K562 (cell line): Measurements from ENCODE around the gene NAA80. TPM values are rescaled to one million over a fixed set of nuclear protein-coding genes. Genes with fewer than 3 reads are reported as not detected.

Source experiments
- ATAC-seq: fragments of 200-7000 bp; cut with Tn5 transposase; 3 replicates; pipeline ENCODE4 v1.9.1; 2020; ENCODE audit warnings: moderate library complexity
- BruUV-seq: library from RNA; stranded (reverse); fragments of 400-500 nt; replicated peaks from 2 replicates; lab custom pipeline; 2021; lab: Mats Ljungman, UMichigan
- CTCF ChIA-PET: fragments of 300-600 bp; formaldehyde crosslinking; extraction: SDS; loops from one replicate; lab custom pipeline; 2021; ENCODE audit warnings: low intra/inter-chr PET ratio; lab: Yijun Ruan, JAX
- POLR2A ChIA-PET: fragments of 300-600, 350-650 bp; sonication (Branson Sonifier 250); formaldehyde crosslinking; extraction: SDS; loops from one replicate; lab custom pipeline; 2021; ENCODE audit warnings: antibody characterized with exemption, inconsistent platforms; lab: Yijun Ruan, JAX
- DNase-seq, 4 experiments: peaks; one replicate each; pipeline versions ENCODE4 v3.0.0 to v3.0.0-alpha.2; 2011 to 2018; ENCODE audit warnings: low spot score in 3 of 4, mixed read lengths in 3 of 4; ENCODE audit errors: extremely low read depth in 1 of 4
- FAIRE-seq: peaks from 2 replicates; lab custom pipeline; 2011; peaks lifted over from hg19 to GRCh38; lab: Jason Lieb, UNC
- H2AFZ ChIP-seq: 2 replicates; pipeline ENCODE4 v1.6.0; 2011; ENCODE audit warnings: low read depth, low read length, control low read depth, inconsistent platforms
- H3K27ac ChIP-seq: fragments of 200-600 bp; 3 replicates; pipeline ENCODE4 v1.8.0; 2011; ENCODE audit warnings: low read depth, mild to moderate bottlenecking, control low read depth, inconsistent platforms, low read length, moderate library complexity, mixed read lengths; ENCODE audit errors: extremely low read depth
- H3K27me3 ChIP-seq, 2 experiments: fragments of 300-600 bp in 1 of 2; 2 replicates in 1 of 2; 3 replicates in 1 of 2; pipeline versions ENCODE4 v1.6.0 to v1.8.0; 2011; ENCODE audit warnings: inconsistent platforms in 2 of 2, low read length in 2 of 2, mild to moderate bottlenecking in 1 of 2, mixed read lengths in 1 of 2, moderate library complexity in 1 of 2; ENCODE audit not compliant: control insufficient read depth in 2 of 2, insufficient read depth in 2 of 2
- H3K36me3 ChIP-seq: fragments of 300-600 bp; 3 replicates; pipeline ENCODE4 v1.8.0; 2011; ENCODE audit warnings: mild to moderate bottlenecking, low read length, inconsistent platforms; ENCODE audit not compliant: control insufficient read depth, insufficient read depth
- H3K4me1 ChIP-seq, 2 experiments: fragments of 200-600 bp in 1 of 2; replicated peaks in 1 of 2; 2 replicates in 1 of 2; 3 replicates in 1 of 2; pipeline versions ENCODE4 v1.5.1 to v1.8.0; 2011; ENCODE audit warnings: inconsistent platforms in 2 of 2, low read length in 2 of 2, mild to moderate bottlenecking in 1 of 2, mixed read lengths in 1 of 2, moderate library complexity in 1 of 2; ENCODE audit not compliant: control insufficient read depth in 2 of 2, insufficient read depth in 2 of 2
- H3K4me2 ChIP-seq: 2 replicates; pipeline ENCODE4 v1.6.1; 2011; ENCODE audit warnings: low read length, control low read depth, inconsistent platforms, mixed read lengths; ENCODE audit not compliant: insufficient read depth
- H3K4me3 ChIP-seq: fragments of 200-600 bp; sonication (generic), shearing (Covaris generic); 2 replicates; pipeline ENCODE4 v1.5.1; 2016; ENCODE audit warnings: control low read depth, inconsistent platforms
- H3K79me2 ChIP-seq: fragments of 200-600 bp; 3 replicates; pipeline ENCODE4 v1.8.0; 2011; ENCODE audit warnings: low read length, inconsistent platforms; ENCODE audit not compliant: control insufficient read depth, insufficient read depth
- H3K9ac ChIP-seq, 2 experiments: 2 replicates each; pipeline versions ENCODE4 v1.6.0 to v1.6.1; 2011; ENCODE audit warnings: low read depth in 2 of 2, low read length in 2 of 2, control low read depth in 1 of 2, inconsistent platforms in 1 of 2, mild to moderate bottlenecking in 1 of 2, mixed read lengths in 1 of 2; ENCODE audit not compliant: insufficient read depth in 1 of 2
- H3K9me1 ChIP-seq: one replicate; pipeline ENCODE4 v1.6.0; 2011; ENCODE audit warnings: inconsistent platforms, mild to moderate bottlenecking, low read length, moderate library complexity; ENCODE audit not compliant: control insufficient read depth, insufficient read depth
- H3K9me3 ChIP-seq: replicated peaks from 2 replicates; pipeline ENCODE4 v1.5.1; 2011; ENCODE audit warnings: low read depth, low read length, inconsistent platforms; ENCODE audit not compliant: control insufficient read depth, insufficient read depth
- H4K20me1 ChIP-seq: replicated peaks from 2 replicates; pipeline ENCODE4 v1.6.1; 2011; ENCODE audit warnings: low read length, inconsistent platforms, mixed read lengths; ENCODE audit not compliant: control insufficient read depth, insufficient read depth
- ARID2 ChIP-seq: fragments of 450-650 bp; IDR thresholded peaks from 2 replicates; pipeline ENCODE4 v1.6.1; 2017; ENCODE audit warnings: antibody characterized with exemption, mild to moderate bottlenecking
- CSDE1 ChIP-seq, 2 experiments: fragments of 450-650 bp; IDR thresholded peaks; 2 replicates each; pipeline ENCODE4 v1.6.1; 2016; ENCODE audit warnings: mild to moderate bottlenecking in 1 of 2
- HDAC8 ChIP-seq: fragments of 450-650 bp; IDR thresholded peaks from 2 replicates; pipeline ENCODE4 v1.6.1; 2016; ENCODE audit warnings: mild to moderate bottlenecking, missing genetic modification characterization, moderate library complexity, missing compliant biosample characterization
- KDM5B ChIP-seq: fragments of 200-600 bp; sonication (generic); IDR thresholded peaks from 2 replicates; pipeline ENCODE4 v1.6.1; 2012; ENCODE audit warnings: low read depth, mild to moderate bottlenecking, moderate library complexity, low read length, control low read depth, inconsistent platforms; ENCODE audit not compliant: insufficient replicate concordance
- KLF6 ChIP-seq: fragments of 250-450 bp; sonication (Bioruptor Pico); IDR thresholded peaks from 2 replicates; pipeline ENCODE4 v1.4.0; 2020; ENCODE audit warnings: mild to moderate bottlenecking, moderate library complexity, borderline replicate concordance
- MNT ChIP-seq, 2 experiments: fragments of 450-650 bp; conservative IDR thresholded peaks; 2 replicates each; pipeline ENCODE4 v1.6.1; 2017; ENCODE audit warnings: mild to moderate bottlenecking in 2 of 2, moderate library complexity in 2 of 2
- NCOA1 ChIP-seq: fragments of 450-650 bp; IDR thresholded peaks from 2 replicates; pipeline ENCODE4 v1.6.1; 2016; ENCODE audit warnings: low read depth
- NFRKB ChIP-seq: fragments of 450-650 bp; IDR thresholded peaks from 2 replicates; pipeline ENCODE4 v1.6.1; 2016; ENCODE audit warnings: low read depth
- NFXL1 ChIP-seq: fragments of 450-650 bp; formaldehyde crosslinking; IDR thresholded peaks from 2 replicates; pipeline ENCODE4 v1.4.0; 2021; ENCODE audit warnings: mild to moderate bottlenecking
- NR0B1 ChIP-seq: fragments of 450-650 bp; IDR thresholded peaks from one replicate; pipeline ENCODE4 v1.6.1; 2018; ENCODE audit warnings: mild to moderate bottlenecking, moderate library complexity; ENCODE audit not compliant: partially characterized antibody
- PHF20 ChIP-seq: fragments of 450-650 bp; IDR thresholded peaks from 2 replicates; pipeline ENCODE4 v1.6.1; 2018; ENCODE audit not compliant: partially characterized antibody
- PYGO2 ChIP-seq: fragments of 450-650 bp; IDR thresholded peaks from 2 replicates; pipeline ENCODE4 v1.6.1; 2016; ENCODE audit warnings: mild to moderate bottlenecking, missing genetic modification characterization, moderate library complexity, missing compliant biosample characterization
- SIX5 ChIP-seq, 2 experiments: IDR thresholded peaks; 2 replicates each; pipeline ENCODE4 v1.6.1; 2011; ENCODE audit warnings: low read length in 2 of 2, borderline replicate concordance in 1 of 2, low read depth in 1 of 2, mild to moderate bottlenecking in 1 of 2, moderate library complexity in 1 of 2; ENCODE audit not compliant: insufficient read depth in 1 of 2
- SMC3 ChIP-seq: conservative IDR thresholded peaks from 2 replicates; pipeline ENCODE4 v1.6.1; 2011; ENCODE audit warnings: low read depth, low read length, improper control_type of control experiment; ENCODE audit not compliant: insufficient read depth
- XRCC5 ChIP-seq: fragments of 200-400 bp; formaldehyde crosslinking; IDR thresholded peaks from 2 replicates; pipeline ENCODE4 v1.6.1; 2017; ENCODE audit warnings: low read depth, mild to moderate bottlenecking, low read length
- ZBED1 ChIP-seq: IDR thresholded peaks from 2 replicates; pipeline ENCODE4 v1.6.1; 2014
- ZBTB17 ChIP-seq: fragments of 450-650 bp; formaldehyde crosslinking; IDR thresholded peaks from 2 replicates; pipeline ENCODE4 v1.4.0; 2020; ENCODE audit warnings: mild to moderate bottlenecking
- ZNF41 ChIP-seq: fragments of 250-450 bp; sonication (Bioruptor Pico); conservative IDR thresholded peaks from 2 replicates; pipeline ENCODE4 v1.4.0; 2020; ENCODE audit warnings: mild to moderate bottlenecking
- ZNF695 ChIP-seq: fragments of 450-650 bp; formaldehyde crosslinking; IDR thresholded peaks from 2 replicates; pipeline ENCODE4 v1.4.0; 2020; ENCODE audit warnings: mild to moderate bottlenecking, moderate library complexity
- ZNF699 ChIP-seq: fragments of 250-450 bp; sonication (Bioruptor Pico); IDR thresholded peaks from 2 replicates; pipeline ENCODE4 v1.8.0; 2021; ENCODE audit warnings: mild to moderate bottlenecking, moderate library complexity; ENCODE audit not compliant: insufficient replicate concordance
- ZNF764 ChIP-seq: fragments of 250-450 bp; sonication (Bioruptor Pico); IDR thresholded peaks from 2 replicates; pipeline ENCODE4 v1.4.0; 2020; ENCODE audit warnings: low read depth, mild to moderate bottlenecking, moderate library complexity
- WGBS: fragments of 100-300 bp; shearing (Covaris generic); methylation state at CpG from one replicate; pipeline ENCODE4 v1.1.6; 2016; ENCODE audit warnings: low coverage, mixed read lengths; ENCODE audit not compliant: insufficient coverage; ENCODE audit errors: missing lambda C conversion rate; 5-methylcytosine and 5-hydroxymethylcytosine counted together
- in situ Hi-C: fragments of 300-500 bp; cut with MboI; formaldehyde crosslinking; loops from 4 replicates; pipeline ENCODE4 v1.15.0; 2018; ENCODE audit warnings: inconsistent platforms, mixed read lengths
- intact Hi-C: fragments of 100-400 bp; cut with micrococcal nuclease; formaldehyde crosslinking; loops from 2 replicates; pipeline ENCODE4 v1.14.2; 2022
- polyA plus RNA-seq, 8 experiments: library from polyadenylated mRNA; depleted of rRNA in 4 of 8; stranded (reverse) in 5 of 8; unstranded in 3 of 8; fragments of >200 nt; fragmentation: Nextera tagmentation in 2 of 8; fragmentation: Illumina TruSeq in 1 of 8; extraction: Ambion mirVana in 2 of 8; extraction: Trizol in 1 of 8; gene quantifications; 2 replicates each; pipeline versions ENCODE4 v1.2.1 to v1.2.3, GENCODE V29; 2011 to 2014; ENCODE audit warnings: inconsistent platforms in 1 of 8, missing spikeins in 1 of 8
- total RNA-seq, 7 experiments: library from RNA; depleted of rRNA in 6 of 7; stranded (reverse); fragments of >200 nt in 6 of 7; fragmentation: Illumina TruSeq in 2 of 7; extraction: Trizol in 2 of 7; gene quantifications; 2 replicates each; pipeline versions ENCODE4 v1.2.1 to v1.2.3, GENCODE V29; 2011 to 2021; ENCODE audit warnings: low replicate concordance in 1 of 7
- TF ChIP-seq, protein P1 (sequence below): sonication (generic); formaldehyde crosslinking; IDR thresholded peaks from 2 replicates; pipeline ENCODE4 v1.8.0; 2023; ENCODE audit warnings: mild to moderate bottlenecking, missing genetic modification reagents

NAA80 gene
- total and polyA plus RNA-seq, 9 of the 15 experiments (the other 6 are each of a cell fraction or from before 2014, with no cell fraction given), result 0.82 to 24.0 (median 8.6) TPM

DNA sequence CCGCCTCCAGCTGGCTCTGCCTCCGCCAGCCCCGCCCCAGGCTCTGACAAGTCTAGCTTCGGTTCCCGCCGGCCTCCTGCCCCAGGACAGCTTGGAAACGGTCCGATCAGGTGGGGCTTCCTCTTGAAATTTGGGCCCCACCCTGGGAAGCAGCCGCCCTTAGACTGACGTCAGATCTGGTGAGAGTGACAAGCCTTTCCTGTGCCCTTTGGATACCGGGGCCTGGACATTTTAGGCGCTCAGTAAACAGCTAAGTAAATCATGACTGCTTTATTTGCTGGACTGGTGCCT, 378 bp upstream of the NAA80 start:
- intact Hi-C loops, result loop anchor here (2.0 kb wide), 1 partner anchor 29 kb away; the partner anchor contains the start of gene TUSC2
- peak overlapping the region; percentile 74 for H2AFZ ChIP-seq
- no peak for TF ChIP-seq NR0B1
- TF ChIP-seq ZNF695 (CRISPR knock-in tag), result no peak
- no peak for TF ChIP-seq CSDE1 (IDR thresholded peaks at IDR 0.05)
- TF ChIP-seq PYGO2 (tag), result no peak
- TF ChIP-seq SIX5 (IDR thresholded peaks at IDR 0.05; ENCODE audit: borderline replicate concordance in 1 of 2, insufficient read depth in 1 of 2, low read depth in 1 of 2, low read length in 2 of 2), result no peak
- TF ChIP-seq, protein P1, sequence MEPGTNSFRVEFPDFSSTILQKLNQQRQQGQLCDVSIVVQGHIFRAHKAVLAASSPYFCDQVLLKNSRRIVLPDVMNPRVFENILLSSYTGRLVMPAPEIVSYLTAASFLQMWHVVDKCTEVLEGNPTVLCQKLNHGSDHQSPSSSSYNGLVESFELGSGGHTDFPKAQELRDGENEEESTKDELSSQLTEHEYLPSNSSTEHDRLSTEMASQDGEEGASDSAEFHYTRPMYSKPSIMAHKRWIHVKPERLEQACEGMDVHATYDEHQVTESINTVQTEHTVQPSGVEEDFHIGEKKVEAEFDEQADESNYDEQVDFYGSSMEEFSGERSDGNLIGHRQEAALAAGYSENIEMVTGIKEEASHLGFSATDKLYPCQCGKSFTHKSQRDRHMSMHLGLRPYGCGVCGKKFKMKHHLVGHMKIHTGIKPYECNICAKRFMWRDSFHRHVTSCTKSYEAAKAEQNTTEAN, result no peak
- no peak for TF ChIP-seq ZNF699 (CRISPR knock-in tag)
- no peak for TF ChIP-seq NFXL1 (CRISPR knock-in tag)
- TF ChIP-seq ZNF41 (CRISPR knock-in tag), result no peak
- TF ChIP-seq KLF6 (CRISPR knock-in tag), result no peak
- no peak for TF ChIP-seq NFRKB
- no peak for TF ChIP-seq NCOA1
- TF ChIP-seq ZBTB17 (CRISPR knock-in tag), result no peak
- no peak for TF ChIP-seq HDAC8 (tag)
- TF ChIP-seq SMC3, result no peak
- no peak for TF ChIP-seq KDM5B
- no peak for TF ChIP-seq PHF20
- no peak for TF ChIP-seq ZBED1
- TF ChIP-seq XRCC5, result no peak
- no peak for TF ChIP-seq ARID2
- no peak for TF ChIP-seq MNT (conservative IDR thresholded peaks at IDR 0.05)
- no peak for TF ChIP-seq ZNF764 (CRISPR knock-in tag)

More for the DNA sequence above, 378 bp upstream of the NAA80 start:
- 0% methylated on average over 6 of the region's 12 CpGs for WGBS
- H3K4me2 ChIP-seq, result peak overlapping the region; percentile 94
- H4K20me1 ChIP-seq, result no peaks in the 10 kb centered on the region
- peaks cover 24 to 71% of the 10 kb centered on the region in 2 experiments; a peak in 4 of 5 replicates for H3K4me1 ChIP-seq
- H3K36me3 ChIP-seq, result peaks cover 19% of the 10 kb centered on the region; the same call in 2 of the 3 replicates
- no peak for FAIRE-seq
- DNase-seq, result no peak
- in situ Hi-C loops, result no loop called here
- H3K9ac ChIP-seq, result peak overlapping the region; percentile 87 to 94; a peak in 3 of 4 replicates
- peaks cover 49% of the 10 kb centered on the region for H3K79me2 ChIP-seq
- no peaks in the 10 kb centered on the region for H3K9me3 ChIP-seq
- no TSS peak for BruUV-seq
- no peaks in the 10 kb centered on the region for H3K9me1 ChIP-seq
- H3K27ac ChIP-seq, result peak overlapping the region; percentile 99
- CTCF ChIA-PET, result no interaction called here
- H3K27me3 ChIP-seq, result no peaks in the 10 kb centered on the region
- ATAC-seq, result peak; percentile 86
- POLR2A ChIA-PET, result interaction anchor here (0.5 to 1.5 kb wide), 9 partner anchors 12 to 53 kb away, joined by 3 to 8 read pairs (median 3); partner anchors contain the start of gene TUSC2
- H3K4me3 ChIP-seq, result peak overlapping the region; percentile 83
